GM12875 (cell line): ENCODE data around the gene RGS6.

Experiments
- H3K4me3 ChIP-seq: one replicate; pipeline ENCODE4 v1.5.1; 2011; ENCODE audit warnings: low read depth, low read length, control low read depth
- TF ChIP-seq, protein P1 (sequence below): IDR thresholded peaks from 2 replicates; pipeline ENCODE4 v1.5.1; 2011; ENCODE audit warnings: low read depth, mild to moderate bottlenecking, control low read depth, inconsistent platforms, low read length, moderate library complexity, borderline replicate concordance; ENCODE audit not compliant: insufficient read depth

Gene RGS6

GRCh38 chr14:71952381-71953363 is 20.4 kb downstream of the RGS6 start:
- H3K4me3 ChIP-seq = no peak overlapping the region
- TF ChIP-seq, protein P1, sequence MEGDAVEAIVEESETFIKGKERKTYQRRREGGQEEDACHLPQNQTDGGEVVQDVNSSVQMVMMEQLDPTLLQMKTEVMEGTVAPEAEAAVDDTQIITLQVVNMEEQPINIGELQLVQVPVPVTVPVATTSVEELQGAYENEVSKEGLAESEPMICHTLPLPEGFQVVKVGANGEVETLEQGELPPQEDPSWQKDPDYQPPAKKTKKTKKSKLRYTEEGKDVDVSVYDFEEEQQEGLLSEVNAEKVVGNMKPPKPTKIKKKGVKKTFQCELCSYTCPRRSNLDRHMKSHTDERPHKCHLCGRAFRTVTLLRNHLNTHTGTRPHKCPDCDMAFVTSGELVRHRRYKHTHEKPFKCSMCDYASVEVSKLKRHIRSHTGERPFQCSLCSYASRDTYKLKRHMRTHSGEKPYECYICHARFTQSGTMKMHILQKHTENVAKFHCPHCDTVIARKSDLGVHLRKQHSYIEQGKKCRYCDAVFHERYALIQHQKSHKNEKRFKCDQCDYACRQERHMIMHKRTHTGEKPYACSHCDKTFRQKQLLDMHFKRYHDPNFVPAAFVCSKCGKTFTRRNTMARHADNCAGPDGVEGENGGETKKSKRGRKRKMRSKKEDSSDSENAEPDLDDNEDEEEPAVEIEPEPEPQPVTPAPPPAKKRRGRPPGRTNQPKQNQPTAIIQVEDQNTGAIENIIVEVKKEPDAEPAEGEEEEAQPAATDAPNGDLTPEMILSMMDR = no peak

DNA sequence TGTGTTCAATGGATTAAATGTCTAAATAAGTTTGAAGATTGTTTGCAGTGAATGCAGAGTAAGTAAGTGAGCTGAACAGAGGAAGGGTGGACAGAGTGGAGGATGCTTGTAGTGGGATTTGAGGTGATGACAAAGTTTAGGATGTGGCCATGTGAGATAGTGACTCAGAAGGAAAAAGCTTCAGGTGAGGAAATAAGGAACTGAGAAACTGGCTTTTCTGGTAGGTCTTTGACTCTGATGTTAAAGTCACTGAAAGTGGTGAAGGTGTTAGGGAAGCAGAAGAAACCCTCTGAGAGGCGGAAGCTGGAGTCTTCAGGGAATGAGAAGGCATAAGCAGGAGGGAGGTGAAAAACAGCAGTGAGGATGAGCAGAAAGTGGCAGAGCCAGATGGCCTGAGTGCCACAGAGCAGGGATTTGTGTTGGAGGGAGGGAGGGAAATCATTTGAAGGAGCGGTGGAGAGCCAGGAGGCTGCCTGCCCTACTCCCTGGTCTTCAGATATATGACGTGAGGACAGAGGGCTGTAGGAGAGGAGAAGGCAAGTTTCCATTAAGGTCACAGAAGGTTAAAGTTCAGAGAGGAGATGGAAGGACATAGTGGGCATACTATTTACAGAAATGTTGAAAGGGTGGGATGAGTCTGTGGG is 24.8 kb downstream of the RGS6 start:
- TF ChIP-seq, protein P1 = no peak
- no peak overlapping the region for H3K4me3 ChIP-seq

GRCh38 chr14:71959055-71959454 is 26.8 kb downstream of the RGS6 start:
- no peak overlapping the region for H3K4me3 ChIP-seq
- TF ChIP-seq, protein P1 = no peak

- no peak overlapping the region for H3K4me3 ChIP-seq
- TF ChIP-seq, protein P1 = no peak
Observed at GRCh38 chr14:71960494-71961353, 28.5 kb downstream of the RGS6 start.

GRCh38 chr14:71961972-71962371 is 29.7 kb downstream of the RGS6 start:
- TF ChIP-seq, protein P1 = no peak

DNA sequence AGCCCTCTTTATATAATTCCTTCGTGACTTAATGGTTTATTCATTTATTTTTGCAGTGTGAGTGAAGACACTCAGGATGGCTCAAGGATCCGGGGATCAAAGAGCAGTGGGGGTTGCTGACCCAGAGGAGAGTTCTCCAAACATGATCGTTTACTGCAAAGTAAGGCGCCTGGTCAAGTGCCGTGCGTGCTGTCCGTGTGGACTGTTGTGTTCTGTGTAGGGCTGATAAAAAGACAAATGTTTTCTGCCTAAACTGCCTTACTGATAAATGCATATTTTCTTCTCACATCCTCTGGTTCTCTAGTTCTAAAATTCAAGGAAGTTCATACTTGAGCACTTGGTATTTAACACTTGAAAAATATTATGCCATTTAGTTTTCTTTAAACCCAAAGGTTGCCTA is 32.5 kb downstream of the RGS6 start:
- no peak overlapping the region for H3K4me3 ChIP-seq
- TF ChIP-seq, protein P1 = no peak

More at GRCh38 chr14:71961972-71962371, 29.7 kb downstream of the RGS6 start:
- H3K4me3 ChIP-seq = no peak overlapping the region
